WI38 (cell line): ENCODE results near the gene PIP5K1C.

Experiments used
- H3K4me3 ChIP-seq: 2 replicates; pipeline ENCODE4 v1.5.1; 2011; ENCODE audit warnings: low read depth, mild to moderate bottlenecking, control low read depth, low read length
- CTCF ChIP-seq: IDR thresholded peaks from 2 replicates; pipeline ENCODE4 v1.5.1; 2012; ENCODE audit warnings: low read depth, mild to moderate bottlenecking, control low read depth, low read length

Gene PIP5K1C

GRCh38 chr19:3680939-3681338 lies 19.3 kb downstream of the PIP5K1C start:
- H3K4me3 ChIP-seq = no peak overlapping the region
- TF ChIP-seq CTCF = no peak

- TF ChIP-seq CTCF = no peak
- no peak overlapping the region for H3K4me3 ChIP-seq
These were observed 20.7 kb downstream of the PIP5K1C start for GRCh38 chr19:3679581-3679980.

- no peak for TF ChIP-seq CTCF
- no peak overlapping the region for H3K4me3 ChIP-seq
These were observed 21.1 kb downstream of the PIP5K1C start for GRCh38 chr19:3679138-3679537.

GRCh38 chr19:3678188-3678587 lies 22.1 kb downstream of the PIP5K1C start:
- no peak for TF ChIP-seq CTCF
- no peak overlapping the region for H3K4me3 ChIP-seq

GRCh38 chr19:3674784-3675543 lies 25.3 kb downstream of the PIP5K1C start:
- no peak for TF ChIP-seq CTCF
- H3K4me3 ChIP-seq = no peak overlapping the region

GRCh38 chr19:3673506-3674439 lies 26.5 kb downstream of the PIP5K1C start:
- no peak for TF ChIP-seq CTCF
- no peak overlapping the region for H3K4me3 ChIP-seq

- H3K4me3 ChIP-seq = no peak overlapping the region
- TF ChIP-seq CTCF = no peak
These were observed 27.3 kb downstream of the PIP5K1C start for GRCh38 chr19:3672993-3673392.
